ENCODE results near the gene JAK1. TPM values are rescaled to one million over a fixed set of nuclear protein-coding genes. Genes with fewer than 3 reads are reported as not detected.

Gene JAK1
- total and polyA plus RNA-seq, 9 of the 15 experiments (the other 6 are each of a cell fraction or from before 2014, with no cell fraction given), result 9.7 to 44.1 (median 42.5) TPM

DNA sequence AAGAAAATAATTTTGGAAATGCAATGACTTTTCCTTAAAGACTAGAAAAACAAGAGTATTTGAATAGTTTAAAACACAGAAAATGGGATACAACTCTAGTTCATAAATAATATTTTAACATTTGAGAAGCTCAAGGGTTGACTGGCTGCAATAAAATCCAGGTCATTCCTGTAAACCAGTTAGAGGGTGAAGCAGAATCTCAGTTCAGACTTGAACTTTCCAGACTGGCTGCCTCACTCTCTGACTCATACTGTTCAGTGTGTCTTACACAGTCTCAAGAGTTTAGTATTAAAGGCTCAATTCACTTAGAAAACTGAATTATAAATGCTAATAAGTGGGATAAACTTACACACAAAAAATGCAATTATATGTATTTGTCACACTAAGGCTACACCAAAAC is 131.6 kb downstream of the JAK1 start:
- no peak for ATAC-seq
- peaks cover 68% of the 10 kb centered on the region; the same call in 2 of the 3 replicates for H3K36me3 ChIP-seq (ENCODE audit: control insufficient read depth, insufficient read depth, low read length)
- intact Hi-C loops (cut with micrococcal nuclease), result loop anchor here (5.0 kb wide), 1 partner anchor 188 kb away; no protein-coding TSS in a partner anchor
- no peak for TF ChIP-seq FOXK1 (CRISPR knock-in tag; IDR thresholded peaks at IDR 0.05; ENCODE audit: borderline replicate concordance)
- no peak for TF ChIP-seq ZNF263 (CRISPR knock-in tag; IDR thresholded peaks at IDR 0.05; ENCODE audit: borderline replicate concordance)
- no peak for TF ChIP-seq POLR2B (IDR thresholded peaks at IDR 0.05; ENCODE audit: low read depth, partially characterized antibody)
- TF ChIP-seq, protein P1, sequence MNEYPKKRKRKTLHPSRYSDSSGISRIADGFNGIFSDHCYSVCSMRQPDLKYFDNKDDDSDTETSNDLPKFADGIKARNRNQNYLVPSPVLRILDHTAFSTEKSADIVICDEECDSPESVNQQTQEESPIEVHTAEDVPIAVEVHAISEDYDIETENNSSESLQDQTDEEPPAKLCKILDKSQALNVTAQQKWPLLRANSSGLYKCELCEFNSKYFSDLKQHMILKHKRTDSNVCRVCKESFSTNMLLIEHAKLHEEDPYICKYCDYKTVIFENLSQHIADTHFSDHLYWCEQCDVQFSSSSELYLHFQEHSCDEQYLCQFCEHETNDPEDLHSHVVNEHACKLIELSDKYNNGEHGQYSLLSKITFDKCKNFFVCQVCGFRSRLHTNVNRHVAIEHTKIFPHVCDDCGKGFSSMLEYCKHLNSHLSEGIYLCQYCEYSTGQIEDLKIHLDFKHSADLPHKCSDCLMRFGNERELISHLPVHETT (CRISPR knock-in tag; conservative IDR thresholded peaks at IDR 0.05 in 1 of 2, IDR thresholded peaks at IDR 0.05 in 1 of 2), result no peak
- TF ChIP-seq, protein P2, sequence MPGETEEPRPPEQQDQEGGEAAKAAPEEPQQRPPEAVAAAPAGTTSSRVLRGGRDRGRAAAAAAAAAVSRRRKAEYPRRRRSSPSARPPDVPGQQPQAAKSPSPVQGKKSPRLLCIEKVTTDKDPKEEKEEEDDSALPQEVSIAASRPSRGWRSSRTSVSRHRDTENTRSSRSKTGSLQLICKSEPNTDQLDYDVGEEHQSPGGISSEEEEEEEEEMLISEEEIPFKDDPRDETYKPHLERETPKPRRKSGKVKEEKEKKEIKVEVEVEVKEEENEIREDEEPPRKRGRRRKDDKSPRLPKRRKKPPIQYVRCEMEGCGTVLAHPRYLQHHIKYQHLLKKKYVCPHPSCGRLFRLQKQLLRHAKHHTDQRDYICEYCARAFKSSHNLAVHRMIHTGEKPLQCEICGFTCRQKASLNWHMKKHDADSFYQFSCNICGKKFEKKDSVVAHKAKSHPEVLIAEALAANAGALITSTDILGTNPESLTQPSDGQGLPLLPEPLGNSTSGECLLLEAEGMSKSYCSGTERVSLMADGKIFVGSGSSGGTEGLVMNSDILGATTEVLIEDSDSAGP (CRISPR knock-in tag; IDR thresholded peaks at IDR 0.05), result no peak
- no peak for TF ChIP-seq ARID1B (IDR thresholded peaks at IDR 0.05)
- TF ChIP-seq, protein P3, sequence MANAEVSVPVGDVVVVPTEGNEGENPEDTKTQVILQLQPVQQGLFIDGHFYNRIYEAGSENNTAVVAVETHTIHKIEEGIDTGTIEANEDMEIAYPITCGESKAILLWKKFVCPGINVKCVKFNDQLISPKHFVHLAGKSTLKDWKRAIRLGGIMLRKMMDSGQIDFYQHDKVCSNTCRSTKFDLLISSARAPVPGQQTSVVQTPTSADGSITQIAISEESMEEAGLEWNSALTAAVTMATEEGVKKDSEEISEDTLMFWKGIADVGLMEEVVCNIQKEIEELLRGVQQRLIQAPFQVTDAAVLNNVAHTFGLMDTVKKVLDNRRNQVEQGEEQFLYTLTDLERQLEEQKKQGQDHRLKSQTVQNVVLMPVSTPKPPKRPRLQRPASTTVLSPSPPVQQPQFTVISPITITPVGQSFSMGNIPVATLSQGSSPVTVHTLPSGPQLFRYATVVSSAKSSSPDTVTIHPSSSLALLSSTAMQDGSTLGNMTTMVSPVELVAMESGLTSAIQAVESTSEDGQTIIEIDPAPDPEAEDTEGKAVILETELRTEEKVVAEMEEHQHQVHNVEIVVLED (CRISPR knock-in tag; IDR thresholded peaks at IDR 0.05), result no peak
- no peak for TF ChIP-seq ZNF124 (CRISPR knock-in tag; IDR thresholded peaks at IDR 0.05)
- TF ChIP-seq, protein P4, sequence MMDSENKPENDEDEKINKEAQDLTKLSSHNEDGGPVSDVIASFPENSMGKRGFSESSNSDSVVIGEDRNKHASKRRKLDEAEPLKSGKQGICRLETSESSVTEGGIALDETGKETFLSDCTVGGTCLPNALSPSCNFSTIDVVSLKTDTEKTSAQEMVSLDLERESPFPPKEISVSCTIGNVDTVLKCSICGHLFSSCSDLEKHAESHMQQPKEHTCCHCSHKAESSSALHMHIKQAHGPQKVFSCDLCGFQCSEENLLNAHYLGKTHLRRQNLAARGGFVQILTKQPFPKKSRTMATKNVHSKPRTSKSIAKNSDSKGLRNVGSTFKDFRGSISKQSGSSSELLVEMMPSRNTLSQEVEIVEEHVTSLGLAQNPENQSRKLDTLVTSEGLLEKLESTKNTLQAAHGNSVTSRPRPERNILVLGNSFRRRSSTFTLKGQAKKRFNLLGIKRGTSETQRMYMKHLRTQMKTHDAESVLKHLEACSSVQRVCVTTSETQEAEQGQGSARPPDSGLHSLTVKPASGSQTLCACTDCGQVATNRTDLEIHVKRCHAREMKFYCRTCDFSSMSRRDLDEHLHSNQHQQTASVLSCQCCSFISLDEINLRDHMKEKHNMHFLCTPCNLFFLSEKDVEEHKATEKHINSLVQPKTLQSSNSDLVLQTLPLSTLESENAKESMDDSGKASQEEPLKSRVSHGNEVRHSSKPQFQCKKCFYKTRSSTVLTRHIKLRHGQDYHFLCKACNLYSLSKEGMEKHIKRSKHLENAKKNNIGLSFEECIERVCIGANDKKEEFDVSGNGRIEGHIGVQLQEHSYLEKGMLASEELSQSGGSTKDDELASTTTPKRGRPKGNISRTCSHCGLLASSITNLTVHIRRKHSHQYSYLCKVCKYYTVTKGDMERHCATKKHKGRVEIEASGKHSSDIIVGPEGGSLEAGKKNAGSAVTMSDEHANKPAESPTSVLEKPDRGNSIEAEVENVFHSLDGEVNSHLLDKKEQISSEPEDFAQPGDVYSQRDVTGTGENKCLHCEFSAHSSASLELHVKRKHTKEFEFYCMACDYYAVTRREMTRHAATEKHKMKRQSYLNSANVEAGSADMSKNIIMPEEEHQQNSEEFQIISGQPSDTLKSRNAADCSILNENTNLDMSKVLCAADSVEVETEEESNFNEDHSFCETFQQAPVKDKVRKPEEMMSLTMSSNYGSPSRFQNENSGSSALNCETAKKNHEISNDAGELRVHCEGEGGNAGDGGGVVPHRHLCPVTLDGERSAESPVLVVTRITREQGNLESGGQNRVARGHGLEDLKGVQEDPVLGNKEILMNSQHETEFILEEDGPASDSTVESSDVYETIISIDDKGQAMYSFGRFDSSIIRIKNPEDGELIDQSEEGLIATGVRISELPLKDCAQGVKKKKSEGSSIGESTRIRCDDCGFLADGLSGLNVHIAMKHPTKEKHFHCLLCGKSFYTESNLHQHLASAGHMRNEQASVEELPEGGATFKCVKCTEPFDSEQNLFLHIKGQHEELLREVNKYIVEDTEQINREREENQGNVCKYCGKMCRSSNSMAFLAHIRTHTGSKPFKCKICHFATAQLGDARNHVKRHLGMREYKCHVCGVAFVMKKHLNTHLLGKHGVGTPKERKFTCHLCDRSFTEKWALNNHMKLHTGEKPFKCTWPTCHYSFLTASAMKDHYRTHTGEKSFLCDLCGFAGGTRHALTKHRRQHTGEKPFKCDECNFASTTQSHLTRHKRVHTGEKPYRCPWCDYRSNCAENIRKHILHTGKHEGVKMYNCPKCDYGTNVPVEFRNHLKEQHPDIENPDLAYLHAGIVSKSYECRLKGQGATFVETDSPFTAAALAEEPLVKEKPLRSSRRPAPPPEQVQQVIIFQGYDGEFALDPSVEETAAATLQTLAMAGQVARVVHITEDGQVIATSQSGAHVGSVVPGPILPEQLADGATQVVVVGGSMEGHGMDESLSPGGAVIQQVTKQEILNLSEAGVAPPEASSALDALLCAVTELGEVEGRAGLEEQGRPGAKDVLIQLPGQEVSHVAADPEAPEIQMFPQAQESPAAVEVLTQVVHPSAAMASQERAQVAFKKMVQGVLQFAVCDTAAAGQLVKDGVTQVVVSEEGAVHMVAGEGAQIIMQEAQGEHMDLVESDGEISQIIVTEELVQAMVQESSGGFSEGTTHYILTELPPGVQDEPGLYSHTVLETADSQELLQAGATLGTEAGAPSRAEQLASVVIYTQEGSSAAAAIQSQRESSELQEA (IDR thresholded peaks at IDR 0.05; ENCODE audit: low read depth), result no peak

More for the DNA sequence above, 131.6 kb downstream of the JAK1 start:
- Histone ChIP-seq H3K4me3 (no peak overlapping the region), H3K9ac (ENCODE audit: insufficient read depth in 1 of 2, low read depth in 2 of 2, low read length in 2 of 2) (no peak overlapping the region), H3K79me2 (ENCODE audit: control insufficient read depth, insufficient read depth, low read length) (no peaks in the 10 kb centered on the region), H2AFZ (ENCODE audit: low read depth, low read length) (no peak overlapping the region), H4K20me1 (replicated peaks; ENCODE audit: control insufficient read depth, insufficient read depth, low read length) (0 out of 2 replicates have a peak, but pooled peaks cover 3% of the 10 kb centered on the region), H3K9me1 (ENCODE audit: control insufficient read depth, insufficient read depth, low read length) (no peaks in the 10 kb centered on the region), H3K27ac (ENCODE audit: extremely low read depth, low read depth, low read length) (no peak overlapping the region), H3K9me3 (replicated peaks; ENCODE audit: control insufficient read depth, insufficient read depth, low read depth, low read length) (no peaks in the 10 kb centered on the region), H3K27me3 (ENCODE audit: control insufficient read depth in 2 of 2, insufficient read depth in 2 of 2, low read length in 2 of 2) (no peaks in the 10 kb centered on the region), H3K4me1 (replicated peaks in 1 of 2; ENCODE audit: control insufficient read depth in 2 of 2, insufficient read depth in 2 of 2, low read length in 2 of 2) (no peaks in the 10 kb centered on the region), H3K4me2 (ENCODE audit: insufficient read depth, low read length) (no peak overlapping the region)
- in situ Hi-C loops (cut with MboI), result no loop called here
- FAIRE-seq (no peak), DNase-seq (ENCODE audit: extremely low read depth in 1 of 4, low spot score in 3 of 4) (no peak)
- POLR2A ChIA-PET, result no interaction called here
- CTCF ChIA-PET (ENCODE audit: low intra/inter-chr PET ratio), result no interaction called here
- no TSS peak for BruUV-seq (replicated peaks)

Data from K562 (cell line).